A204.1 (cell line): ENCODE results near the gene ATP6AP1.
"Not testable (repeated sequence)": the region's sequence is repeated elsewhere in the genome, so short reads cannot be mapped to it uniquely, and the experiment has no call there.

ENCODE experiments used
- FAIRE-seq: peaks from 2 replicates; lab custom pipeline; 2012; peaks lifted over from hg19 to GRCh38; lab: Jason Lieb, UNC

The ATP6AP1 gene

DNA sequence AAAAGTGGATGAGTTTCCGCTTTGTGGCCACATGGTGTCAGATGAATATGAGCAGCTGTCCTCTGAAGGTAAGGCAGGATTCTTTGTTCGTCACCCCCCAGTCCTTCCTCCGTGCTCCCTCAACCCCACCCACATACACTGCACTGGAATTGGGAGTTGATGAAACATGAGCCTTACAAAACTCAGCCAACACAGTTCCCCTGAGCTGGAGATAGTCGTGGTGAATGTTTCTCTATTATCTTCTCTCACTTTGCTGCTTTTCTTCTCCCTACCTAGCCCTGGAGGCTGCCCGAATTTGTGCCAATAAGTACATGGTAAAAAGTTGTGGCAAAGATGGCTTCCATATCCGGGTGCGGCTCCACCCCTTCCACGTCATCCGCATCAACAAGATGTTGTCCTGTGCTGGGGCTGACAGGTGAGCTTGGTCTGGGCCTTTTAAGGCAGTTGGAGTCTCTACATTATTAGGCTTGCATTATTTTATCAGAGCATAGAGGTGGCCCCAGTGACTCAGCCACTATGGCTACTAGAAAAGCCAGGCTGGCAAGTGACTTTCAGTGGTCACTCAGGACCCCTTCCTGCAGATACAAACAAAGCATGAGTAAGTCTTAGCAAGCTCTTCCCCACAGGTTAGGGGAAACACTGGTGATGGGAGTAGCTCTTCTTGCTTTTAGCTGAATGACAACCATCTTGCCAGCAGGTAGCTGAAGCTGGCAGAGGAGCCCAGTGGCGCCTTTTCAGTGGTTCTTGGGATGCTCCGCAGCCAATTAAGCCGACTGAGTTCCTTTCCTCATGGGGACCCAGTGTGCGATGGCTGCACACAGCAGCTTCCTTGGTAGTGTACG, 28.7 kb upstream of the ATP6AP1 start:
- no peak for FAIRE-seq

DNA sequence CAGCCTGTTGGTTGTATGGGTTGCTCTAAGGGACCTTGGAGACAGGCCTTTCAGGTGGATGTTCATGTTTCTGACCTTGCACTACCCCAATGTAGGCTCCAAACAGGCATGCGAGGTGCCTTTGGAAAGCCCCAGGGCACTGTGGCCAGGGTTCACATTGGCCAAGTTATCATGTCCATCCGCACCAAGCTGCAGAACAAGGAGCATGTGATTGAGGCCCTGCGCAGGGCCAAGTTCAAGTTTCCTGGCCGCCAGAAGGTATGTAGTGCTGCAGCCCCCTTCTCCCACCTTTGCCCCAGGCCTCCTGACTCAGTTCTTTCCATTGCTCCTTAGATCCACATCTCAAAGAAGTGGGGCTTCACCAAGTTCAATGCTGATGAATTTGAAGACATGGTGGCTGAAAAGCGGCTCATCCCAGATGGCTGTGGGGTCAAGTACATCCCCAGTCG, 28.1 kb upstream of the ATP6AP1 start:
- not testable (repeated sequence) for FAIRE-seq

DNA sequence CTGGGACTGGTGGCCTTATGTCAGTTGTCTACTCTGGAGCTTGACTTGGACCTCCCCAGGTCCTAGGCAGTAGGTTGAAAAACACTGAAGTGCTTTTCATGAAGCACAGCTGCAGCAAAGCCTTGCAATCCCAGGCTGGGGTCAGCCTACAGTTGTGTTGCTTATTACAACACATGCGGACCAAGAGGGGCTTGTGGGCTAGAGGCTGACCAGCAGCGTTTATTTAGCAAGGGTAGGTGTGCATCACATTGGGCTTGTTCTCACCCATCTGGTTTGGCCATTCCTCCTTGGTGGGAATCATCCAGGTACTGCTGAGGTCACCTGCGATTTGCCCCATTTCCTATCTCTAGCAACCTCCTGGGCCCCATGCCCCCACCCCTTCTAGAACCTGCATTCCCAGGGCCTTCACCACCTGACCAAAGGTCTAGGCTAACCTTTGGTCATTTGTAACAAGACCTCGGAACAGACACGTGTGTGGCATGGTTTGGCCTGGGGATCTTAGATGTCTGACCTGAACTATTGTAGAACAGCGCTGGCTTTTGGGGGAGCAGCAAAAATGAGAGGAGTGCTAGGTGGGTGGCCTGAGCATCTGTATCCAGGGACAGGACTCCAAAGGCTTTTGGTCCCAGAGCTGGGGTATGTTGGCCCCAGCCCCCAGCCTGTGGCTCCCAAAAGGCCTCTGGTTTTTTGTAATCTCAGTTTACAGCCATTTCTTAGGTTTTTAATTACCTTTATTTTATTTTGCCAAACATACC, 27.3 kb upstream of the ATP6AP1 start:
- FAIRE-seq, result no peak

DNA sequence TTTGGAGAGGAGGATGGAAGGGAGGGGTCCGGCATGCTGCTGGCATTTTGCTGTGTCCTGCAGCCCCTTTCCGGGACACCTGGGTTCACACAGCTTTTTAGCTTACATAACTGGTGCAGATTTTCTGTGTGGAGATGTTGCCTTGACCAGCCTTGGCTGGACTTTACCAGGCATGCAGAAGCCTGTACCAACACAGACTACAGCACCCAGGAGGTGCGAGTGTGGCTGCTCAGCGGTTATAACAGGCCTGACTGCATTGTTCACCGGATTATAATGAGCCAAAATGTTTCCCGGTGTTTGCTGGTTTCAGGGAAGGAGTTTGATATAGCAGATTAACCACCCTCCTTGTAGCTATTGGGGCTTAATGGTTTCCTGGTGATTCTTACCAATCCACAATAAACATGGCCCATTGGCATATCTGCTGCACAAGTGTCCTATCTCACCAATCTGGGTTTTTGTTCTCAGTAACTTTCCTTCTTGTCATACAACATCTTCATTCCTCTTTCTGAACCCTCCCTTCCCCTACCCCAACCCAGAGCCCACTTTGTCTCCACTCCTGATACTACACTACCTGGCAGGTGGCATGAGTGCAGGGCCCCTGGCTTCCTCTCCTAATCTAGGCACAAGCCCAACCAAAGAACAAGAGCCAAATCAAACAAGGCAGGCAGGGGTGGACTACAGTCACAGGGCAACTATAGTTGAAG, 26.4 kb upstream of the ATP6AP1 start:
- no peak for FAIRE-seq

DNA sequence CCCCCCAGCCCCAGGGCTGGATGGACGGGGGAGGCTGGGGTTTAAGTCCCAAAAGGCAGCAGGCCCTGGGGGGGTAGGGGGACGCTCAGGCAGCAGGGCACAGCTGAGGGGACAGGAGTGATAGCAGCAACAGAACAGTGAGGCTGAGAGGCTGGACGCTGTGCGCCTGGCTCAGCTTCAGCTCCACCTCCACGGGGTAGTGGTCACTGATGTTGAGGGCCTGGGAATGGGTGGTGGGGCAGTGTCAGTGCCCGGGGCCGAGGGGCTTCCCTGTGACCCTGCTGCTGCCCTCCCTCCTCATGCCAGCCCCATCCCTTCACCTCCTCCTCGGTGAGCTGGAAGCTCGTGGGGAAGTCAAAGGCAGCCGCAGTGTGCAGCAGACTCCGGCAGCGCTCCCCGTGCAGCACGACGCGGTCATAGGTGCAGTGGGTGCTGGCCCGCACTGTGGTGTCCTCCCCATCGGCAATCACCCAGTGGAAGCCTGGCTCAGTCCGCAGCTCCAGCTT, 25.8 kb upstream of the ATP6AP1 start:
- FAIRE-seq, result no peak

DNA sequence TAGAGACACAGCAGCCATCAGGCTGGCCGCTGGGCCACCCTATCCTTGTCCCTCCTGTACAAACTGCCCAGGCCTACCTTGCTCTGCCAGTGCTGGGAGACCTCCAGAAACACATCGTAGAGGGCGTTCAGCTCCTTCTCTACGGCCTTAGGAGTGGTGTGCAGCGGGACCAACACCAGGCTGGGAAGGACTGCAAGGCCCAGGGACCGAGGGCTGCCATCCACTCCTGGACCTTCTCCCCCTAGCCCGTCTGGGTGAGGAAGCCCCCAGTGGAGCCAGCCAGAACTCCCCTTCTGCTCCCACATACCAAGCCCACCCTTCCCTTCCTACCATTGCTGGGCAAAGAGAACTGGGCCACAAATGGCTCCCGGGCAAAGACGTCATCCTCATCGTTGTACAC, 25.3 kb upstream of the ATP6AP1 start:
- FAIRE-seq, result no peak

DNA sequence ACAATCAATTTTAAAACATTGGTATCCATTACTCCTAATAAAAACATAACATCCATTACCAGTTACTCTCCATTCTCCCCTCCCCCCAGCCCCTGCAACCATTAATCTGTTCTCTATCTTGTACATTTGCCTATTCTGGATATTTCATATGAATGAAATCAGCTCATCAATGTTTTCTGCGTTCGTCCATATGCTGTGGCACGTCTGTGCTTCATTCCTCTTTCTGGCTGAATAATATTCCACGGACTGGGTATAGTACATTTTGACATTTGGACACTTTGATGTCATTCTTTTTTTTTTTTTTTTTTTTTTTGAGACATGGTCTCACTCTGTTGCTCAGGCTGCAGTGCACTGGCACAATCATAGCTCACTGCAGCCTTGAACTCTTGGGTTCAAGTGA, 24.6 kb upstream of the ATP6AP1 start:
- no peak for FAIRE-seq

DNA sequence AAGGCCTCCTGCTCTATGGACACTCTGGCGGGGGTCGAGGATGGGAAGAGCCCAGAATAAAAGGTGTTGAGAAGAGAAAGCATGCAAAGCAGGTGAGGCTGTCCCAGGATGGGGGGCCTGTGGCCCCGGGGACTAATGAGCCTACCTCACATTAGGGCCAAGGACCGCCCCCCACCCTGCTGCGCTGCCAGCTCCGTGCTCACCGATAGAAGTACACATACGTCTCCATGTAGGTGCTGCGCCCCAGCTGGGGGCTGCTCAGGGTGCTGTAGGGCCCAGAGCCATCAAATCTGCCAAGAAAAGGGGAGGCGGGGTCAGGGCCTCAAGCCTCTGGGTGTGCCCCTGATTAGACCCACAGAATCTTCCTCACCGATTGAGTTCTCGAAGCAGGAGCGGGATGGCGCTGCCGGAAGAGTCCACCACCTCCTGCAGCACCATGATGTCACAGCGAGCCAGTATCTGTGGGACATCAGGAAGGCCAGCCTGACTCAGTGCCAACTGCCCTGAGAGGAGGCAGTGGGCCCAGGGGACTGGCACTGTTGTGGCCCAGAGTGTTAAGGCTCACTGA, 23.8 kb upstream of the ATP6AP1 start:
- FAIRE-seq, result no peak

DNA sequence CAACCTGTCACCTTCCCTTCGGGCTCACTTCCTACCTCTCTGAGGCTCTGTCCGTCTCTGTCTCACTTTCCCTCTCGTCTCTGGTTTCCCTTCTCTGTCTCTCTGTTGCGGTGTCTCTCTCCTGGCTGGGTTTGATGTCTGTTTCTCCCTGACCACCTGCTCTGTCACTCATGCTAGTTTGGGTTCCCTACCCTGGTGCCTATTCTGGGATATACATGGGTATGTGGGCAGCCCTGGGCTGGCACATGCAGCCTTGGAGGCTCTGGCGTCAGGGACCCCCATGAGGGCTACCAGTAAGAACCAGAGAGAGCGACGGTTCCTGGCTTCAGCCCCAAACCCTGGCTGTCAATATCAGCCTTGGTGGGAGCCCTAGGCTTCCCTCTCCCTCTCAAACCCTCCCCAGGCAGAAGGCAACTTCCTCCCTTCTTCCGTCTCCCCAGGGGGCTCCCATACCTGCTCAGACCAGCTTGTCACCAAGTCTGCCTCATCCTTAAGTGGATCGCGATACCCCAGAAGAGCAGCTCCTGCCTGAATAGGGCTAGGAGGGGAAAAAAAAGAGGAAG, 19.7 kb upstream of the ATP6AP1 start:
- no peak for FAIRE-seq

DNA sequence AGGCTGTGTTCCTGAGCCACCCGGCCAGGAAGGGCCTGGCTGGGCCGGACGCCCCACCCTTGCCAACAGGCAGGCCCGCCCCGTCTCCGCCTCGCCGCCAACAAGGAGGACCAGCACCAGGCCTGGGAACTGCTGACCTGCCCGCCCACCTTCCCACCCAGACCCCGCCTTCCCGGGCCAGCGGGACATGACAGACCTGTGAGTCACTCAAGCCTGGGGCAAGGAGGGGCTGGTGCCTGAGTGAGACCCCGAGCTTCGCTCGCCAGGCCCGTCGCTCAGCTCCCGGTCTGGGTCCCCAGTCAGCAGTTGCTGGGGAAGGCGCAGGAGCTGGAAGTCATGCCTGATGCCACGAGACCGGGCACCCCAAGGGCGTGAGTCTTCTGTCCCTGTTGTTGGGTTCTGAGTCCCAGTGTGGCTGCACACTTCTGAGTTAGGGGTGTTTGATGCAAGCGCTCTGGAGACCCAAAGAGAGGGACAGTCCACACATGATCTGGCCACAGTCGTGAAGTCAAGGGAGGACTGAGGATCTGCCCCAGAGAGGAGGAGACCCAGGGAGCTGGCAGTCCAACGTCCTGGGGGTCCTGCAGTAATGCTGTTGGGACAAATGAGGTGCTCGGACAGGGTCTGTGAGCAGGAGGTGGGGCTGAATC, 19.1 kb upstream of the ATP6AP1 start, which contains the start of gene DNASE1L1:
TSS of gene DNASE1L1 (minus strand) at position 33 of the 650 bp plus-strand sequence. CDS start 3,686 bp downstream, outside the sequence.
- FAIRE-seq, result no peak

DNA sequence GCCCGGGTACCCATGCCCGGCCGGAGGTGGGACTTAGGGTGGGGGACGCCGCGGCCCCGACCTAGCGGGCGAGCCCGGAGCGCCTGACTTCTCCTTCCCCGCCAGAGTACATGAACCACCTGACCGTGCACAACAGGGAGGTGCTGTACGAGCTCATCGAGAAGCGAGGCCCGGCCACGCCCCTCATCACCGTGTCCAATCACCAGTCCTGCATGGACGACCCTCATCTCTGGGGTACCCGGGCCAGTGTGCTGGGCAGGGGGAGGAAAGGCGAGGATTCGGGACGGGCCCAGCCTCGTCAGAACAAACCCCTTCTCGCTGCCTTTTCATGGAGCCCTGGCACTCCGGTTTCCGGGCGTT, 16.5 kb upstream of the ATP6AP1 start:
- no peak for FAIRE-seq

DNA sequence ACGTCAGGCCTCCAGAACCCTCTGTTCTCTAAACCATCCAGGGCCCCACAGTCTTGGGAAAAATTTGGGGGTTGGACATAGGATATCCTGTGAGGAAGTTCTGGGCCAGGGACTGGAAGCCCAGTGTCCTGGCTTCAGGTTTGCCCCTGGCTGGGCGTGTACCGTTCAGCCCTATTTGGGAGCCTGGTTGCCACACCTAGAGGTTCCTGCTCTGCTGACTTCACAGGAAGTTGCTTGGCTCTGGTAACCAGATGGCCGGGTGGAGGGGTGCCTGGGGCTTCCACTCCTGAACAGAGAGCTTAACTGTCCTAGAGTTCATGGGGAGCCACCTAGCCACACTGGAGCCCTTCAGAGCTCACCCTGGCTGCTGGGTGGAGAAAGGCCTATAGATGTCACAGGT, 16.0 kb upstream of the ATP6AP1 start:
- FAIRE-seq, result no peak

DNA sequence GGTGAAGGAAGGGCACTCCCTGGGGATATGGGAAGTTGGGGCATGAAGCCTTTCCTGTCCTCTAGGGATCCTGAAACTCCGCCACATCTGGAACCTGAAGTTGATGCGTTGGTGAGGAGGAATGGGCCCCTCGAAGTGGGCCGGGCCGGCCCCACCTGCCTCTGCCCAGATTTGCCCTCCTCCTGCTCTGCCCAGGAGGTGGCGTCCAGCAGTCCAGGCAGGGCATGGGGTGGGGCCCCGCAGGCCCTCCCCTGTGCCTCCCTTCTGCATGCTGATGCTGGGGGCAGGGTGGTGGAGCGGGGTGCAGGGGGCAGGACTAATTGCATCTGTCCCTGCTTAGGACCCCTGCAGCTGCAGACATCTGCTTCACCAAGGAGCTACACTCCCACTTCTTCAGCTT, 15.3 kb upstream of the ATP6AP1 start:
- FAIRE-seq, result no peak

DNA sequence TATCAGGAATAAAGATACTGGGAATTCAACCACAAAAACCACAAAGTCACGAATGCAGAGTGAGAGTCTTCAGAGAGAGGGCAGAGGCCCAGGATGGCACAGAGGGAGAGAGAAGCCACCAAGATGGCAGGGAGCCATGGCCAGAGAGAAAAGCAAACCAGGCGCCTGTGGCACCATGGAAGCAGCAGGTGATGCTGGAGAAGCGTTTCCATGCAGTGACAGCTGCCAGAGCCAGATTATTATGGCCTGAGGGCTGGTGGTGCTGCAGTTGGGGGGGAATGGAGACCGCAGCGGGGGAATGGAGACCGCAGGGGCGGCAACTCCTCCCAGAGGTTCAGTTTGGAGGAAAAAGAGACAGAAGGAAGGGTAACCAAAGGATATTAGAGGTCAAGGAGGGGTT, 11.3 kb upstream of the ATP6AP1 start:
- no peak for FAIRE-seq

DNA sequence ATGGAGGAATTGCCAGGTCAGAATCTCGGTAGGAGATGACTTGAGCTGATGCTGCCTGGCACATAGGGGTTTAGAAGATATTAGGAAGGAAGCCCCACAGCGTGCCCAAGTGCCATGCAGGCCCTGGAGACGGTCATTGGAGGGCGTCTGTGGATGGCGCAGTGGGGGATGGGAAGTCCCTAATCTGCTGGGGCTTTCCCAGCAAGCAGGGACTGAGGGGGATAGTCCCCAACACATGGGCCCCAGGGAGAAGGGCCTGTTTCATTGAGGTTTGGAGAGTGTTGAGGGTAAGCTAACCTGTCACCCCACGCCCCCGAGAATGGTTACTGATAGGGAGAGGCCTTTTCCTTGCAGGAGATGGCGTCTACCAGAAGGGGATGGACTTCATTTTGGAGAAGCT, 9.3 kb upstream of the ATP6AP1 start:
- no peak for FAIRE-seq

DNA sequence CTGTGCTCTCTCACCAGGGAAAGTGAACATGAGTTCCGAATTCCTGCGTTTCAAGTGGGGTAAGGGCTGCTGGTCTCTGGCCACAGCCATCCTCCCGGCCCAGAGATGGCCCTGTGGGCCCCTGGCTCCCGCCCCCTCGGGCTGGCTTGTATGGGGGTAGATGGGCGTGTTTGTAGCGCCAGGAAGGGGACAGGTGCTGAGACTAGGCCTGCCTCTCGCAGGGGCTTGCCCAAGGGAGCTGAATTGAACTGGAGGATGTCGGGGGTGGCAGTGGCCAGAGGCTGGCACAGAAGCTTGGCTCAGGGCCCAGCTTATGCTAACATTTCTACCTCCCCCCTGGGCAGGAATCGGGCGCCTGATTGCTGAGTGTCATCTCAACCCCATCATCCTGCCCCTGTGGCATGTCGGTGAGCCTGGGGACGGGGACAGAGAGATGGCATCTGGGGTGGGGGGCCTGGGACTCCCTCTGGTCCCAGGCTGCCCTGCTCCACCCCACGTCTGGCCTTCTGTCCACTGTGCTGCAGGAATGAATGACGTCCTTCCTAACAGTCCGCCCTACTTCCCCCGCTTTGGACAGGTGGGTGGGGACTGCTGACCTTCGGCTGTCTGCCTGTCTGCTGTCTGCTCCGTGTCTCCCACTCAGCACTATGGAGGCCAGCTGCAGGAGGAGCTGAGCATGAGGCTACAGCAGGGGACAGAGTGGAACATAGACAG, 8.6 kb upstream of the ATP6AP1 start:
- FAIRE-seq, result no peak

DNA sequence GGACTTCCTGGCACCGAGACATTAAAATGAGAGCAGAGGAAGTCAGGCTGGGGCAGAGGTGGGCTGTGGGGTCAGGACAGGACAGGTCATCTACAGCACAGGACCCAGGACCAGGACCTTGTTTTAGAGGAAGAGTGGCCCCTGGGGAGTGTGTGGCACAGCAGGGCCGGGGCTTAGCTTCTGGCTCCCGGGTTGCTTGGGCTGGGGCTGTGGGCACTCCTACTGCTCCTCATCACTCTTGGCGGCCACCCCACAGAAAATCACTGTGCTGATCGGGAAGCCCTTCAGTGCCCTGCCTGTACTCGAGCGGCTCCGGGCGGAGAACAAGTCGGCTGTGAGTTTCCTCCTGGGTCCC, 8.1 kb upstream of the ATP6AP1 start:
- FAIRE-seq, result no peak

DNA sequence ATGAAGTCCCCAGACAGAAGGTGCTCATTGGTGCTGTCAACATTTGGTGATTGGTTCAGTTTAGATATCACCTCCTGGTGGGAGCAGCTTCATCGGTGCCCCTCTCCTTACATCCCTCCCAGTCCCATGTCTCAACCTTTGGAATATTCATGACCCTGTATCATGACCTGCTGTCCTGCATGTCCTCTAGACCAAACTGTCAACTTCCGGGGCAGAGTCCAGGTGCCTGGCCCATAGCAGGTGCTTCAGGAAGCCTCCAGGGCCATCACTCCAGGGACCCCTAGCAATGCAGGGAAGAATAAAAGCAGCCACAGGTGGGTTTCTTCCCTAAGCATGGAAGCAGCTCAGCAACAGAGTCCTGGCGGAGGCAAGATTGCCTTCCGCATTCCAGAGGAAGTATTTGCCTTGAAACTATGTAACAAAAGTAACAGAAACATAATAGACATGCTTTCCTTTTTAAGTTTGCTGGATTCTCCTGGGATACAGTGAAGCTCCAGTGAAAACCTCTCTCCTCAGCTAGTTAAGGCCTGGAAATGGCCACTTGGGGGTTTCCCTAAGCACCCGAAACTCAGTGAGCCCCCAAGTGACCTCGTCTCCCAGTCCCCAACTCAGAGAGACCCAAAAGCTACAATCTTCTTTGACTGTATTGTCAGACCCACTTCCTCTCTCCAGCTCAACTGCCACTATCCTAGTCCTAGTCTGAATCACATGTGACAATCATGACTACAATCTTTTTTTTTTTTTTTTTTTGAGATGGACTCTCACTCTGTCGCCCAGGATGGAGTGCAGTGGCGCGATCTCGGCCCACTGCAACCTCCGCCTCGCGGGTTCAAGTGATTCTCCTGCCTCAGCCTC, 1.3 kb upstream of the ATP6AP1 start:
- FAIRE-seq, result no peak

DNA sequence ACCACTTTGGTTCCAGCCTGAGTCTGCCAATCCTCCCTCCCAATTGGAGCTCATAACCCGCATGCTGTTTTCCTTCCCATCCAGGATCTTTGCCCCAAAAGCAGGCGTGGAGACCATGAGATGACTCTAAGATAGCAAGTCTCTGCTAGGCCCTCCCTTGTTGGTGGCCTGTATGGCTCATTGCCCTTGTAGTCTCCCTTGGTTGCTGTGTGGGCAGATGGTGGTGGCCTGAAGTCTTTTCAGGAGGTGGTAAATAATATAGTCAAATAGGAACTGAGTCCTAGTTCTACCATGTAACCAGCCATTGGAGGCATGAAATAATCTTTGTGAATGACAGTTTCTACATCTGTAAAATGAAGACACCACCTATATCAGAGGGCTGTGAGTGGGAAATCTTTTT, 1.2 kb downstream of the ATP6AP1 start:
- no peak for FAIRE-seq

DNA sequence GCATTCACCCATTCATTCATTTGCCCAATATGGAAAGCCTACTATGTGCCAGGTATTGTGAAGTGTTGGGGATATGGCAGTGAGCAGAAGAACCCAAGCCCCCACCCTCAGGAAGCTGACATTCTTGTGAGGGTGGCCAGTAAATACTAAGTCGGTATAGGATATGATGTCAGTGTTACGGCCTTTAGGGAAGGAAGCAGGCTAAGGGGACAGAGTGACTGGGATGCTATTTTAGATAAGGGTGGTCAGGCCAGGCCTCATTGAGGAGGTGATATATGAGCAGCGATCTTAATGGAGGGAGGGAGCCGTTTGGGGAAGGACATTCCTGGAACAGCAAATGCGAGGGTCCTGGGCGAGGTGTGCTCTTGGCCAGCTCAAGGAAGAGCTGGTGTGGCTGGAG, 2.0 kb downstream of the ATP6AP1 start:
- no peak for FAIRE-seq
